T-helper 9 cell (primary cell): Measurements from ENCODE around the gene OR10P1.

Experiments used
- DNase-seq: peaks from one replicate; pipeline ENCODE4 v3.0.0-alpha.2; 2020

Gene OR10P1

GRCh38 chr12:55686366-55687010, 49.8 kb downstream of the OR10P1 start:
- DNase-seq: no peak
